VCaP (cell line): ENCODE measurements around the gene GAS2L1.

Source experiments
- H3K27ac ChIP-seq: fragments of 450-650 bp; 2 replicates; pipeline ENCODE4 v1.5.1; 2017
- CTCF ChIP-seq: fragments of 450-650 bp; conservative IDR thresholded peaks from 2 replicates; pipeline ENCODE4 v1.5.1; 2017; ENCODE audit warnings: mild to moderate bottlenecking, moderate library complexity

GAS2L1 gene

DNA sequence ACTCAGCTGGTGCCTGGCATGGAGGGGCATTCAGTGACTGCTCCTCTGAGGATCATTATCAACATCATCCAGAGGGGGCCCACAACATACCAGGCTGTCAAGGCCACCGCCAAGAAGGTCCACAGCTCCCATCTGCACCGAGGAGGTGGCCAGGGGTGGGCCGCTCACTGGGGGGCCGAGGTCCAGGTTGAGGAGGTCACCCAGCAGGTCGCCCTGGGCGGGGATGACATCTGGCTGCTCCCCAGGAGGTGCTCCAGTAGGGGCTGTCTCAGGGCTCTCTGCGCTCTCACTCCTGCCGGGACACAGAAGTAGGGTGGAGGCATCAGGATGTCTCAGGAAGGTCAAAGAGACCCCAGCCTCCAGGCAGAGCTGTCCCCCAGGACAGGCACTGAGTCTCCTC lies 34.1 kb downstream of the GAS2L1 start:
- TF ChIP-seq CTCF = no peak
- peak overlapping the region; percentile 87; the same call in 1 of the 2 replicates for H3K27ac ChIP-seq

- TF ChIP-seq CTCF = no peak
- H3K27ac ChIP-seq = peak overlapping the region; percentile 87
Measured at GRCh38 chr22:29341056-29341848, 34.8 kb downstream of the GAS2L1 start.

GRCh38 chr22:29341849-29342127 lies 35.3 kb downstream of the GAS2L1 start:
- TF ChIP-seq CTCF = no peak
- peak overlapping the region; percentile 87 for H3K27ac ChIP-seq

DNA sequence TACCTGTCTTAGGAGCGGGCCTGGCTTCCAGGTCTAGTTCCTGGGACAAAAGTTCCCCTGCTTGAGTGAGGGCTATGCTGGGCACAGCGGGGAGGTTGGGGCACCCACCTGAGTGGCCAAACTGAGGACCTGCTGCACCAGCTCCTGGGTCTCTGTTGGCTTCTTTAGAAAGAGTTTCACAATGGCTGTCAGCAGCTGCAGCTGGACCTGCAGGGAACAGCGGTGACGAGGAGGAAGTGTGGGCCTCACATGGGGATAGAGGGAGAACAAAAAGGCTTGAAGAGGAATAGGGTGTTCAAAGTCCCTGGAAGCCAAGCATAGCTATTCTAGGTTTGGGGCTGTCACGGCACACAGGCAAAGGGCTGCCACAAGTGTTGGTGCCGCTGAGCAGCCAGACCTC lies 35.7 kb downstream of the GAS2L1 start:
- TF ChIP-seq CTCF = no peak
- peak overlapping the region; percentile 87 for H3K27ac ChIP-seq

DNA sequence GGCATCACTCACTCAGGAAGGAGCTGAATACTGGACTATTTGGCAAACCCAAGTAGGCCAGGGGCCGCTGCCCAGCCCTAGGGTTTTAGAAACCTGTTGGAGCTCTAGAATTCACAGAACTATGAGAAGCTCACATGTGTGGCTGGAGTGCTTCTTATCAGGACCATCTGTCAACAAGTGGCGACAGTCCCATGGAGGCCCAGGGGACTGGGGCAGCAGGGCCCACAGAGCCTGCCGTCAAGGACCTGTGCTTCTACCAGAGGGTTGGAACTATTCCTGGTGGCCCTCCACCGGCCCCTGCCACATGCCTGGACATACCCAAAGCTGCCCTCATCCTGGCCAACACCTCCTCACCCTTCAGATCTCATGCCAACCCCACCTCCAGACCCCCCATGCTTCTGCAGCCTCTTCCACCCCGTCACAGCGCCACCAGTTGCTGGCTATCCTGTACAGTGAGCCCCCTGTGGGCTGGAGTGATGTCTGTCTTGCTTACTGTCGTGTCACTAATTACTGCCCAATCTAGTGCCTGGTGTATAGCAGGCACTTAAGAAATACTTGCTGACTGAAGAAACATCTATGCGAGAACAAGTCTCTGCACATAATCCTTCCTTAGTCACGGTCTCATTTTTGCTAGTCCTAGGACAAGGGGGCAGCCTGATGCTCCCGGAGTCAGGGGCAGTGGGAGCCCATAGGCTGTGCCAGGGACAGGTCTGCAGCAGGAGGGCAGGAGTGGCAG lies 36.3 kb downstream of the GAS2L1 start:
- no peak for TF ChIP-seq CTCF
- H3K27ac ChIP-seq = peak overlapping the region; percentile 87

- H3K27ac ChIP-seq = peak overlapping the region; percentile 87
- no peak for TF ChIP-seq CTCF
Measured at GRCh38 chr22:29343313-29343805, 36.9 kb downstream of the GAS2L1 start.

DNA sequence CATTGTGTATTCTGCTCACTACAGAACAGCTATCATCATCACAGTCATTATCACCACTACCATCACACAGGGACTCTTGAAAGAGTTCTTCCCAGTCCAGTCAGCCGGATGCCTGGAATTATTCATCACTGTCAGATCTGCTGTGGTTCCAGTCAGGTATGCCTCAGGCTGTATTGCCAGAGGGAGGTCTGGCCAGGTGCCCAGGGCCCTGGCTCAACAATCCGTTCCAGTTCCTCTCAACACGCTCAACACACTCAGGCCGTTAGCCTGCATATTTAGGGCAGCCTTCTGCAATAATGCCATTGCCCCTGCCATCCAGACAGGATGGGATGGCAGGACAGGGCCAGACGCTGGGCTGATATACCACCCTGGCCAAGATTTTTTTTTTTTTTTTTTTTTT lies 37.7 kb downstream of the GAS2L1 start:
- peak overlapping the region; percentile 87 for H3K27ac ChIP-seq
- TF ChIP-seq CTCF = no peak

DNA sequence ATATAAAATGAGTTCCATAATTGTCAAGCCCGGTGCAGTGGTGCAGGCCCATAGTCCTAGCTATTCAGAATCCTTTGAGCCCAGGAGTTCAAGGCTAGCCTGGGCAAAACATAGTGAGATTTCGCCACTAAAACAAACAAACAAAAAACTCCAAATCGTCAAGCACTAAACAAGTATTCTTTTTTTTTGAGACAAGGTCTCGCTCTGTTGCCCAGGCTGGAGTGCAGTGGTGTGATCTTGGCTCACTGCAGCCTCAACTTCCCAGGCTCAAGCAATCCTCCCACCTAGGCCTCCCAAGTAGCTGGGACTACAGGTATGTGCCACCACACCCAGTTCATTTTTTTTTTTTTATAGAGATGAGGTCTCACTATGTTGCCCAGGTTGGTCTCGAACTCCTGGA lies 38.4 kb downstream of the GAS2L1 start:
- peak overlapping the region; percentile 87 for H3K27ac ChIP-seq
